ENCODE data around the gene GSTK1. TPM values are rescaled to one million over a fixed set of nuclear protein-coding genes. Genes with fewer than 3 reads are reported as not detected.
"Not testable (repeated sequence)": the region's sequence is repeated elsewhere in the genome, so short reads cannot be mapped to it uniquely, and the experiment has no call there.

The GSTK1 gene
- total RNA-seq, 1 donor from 2014 or later, result 291 TPM

DNA sequence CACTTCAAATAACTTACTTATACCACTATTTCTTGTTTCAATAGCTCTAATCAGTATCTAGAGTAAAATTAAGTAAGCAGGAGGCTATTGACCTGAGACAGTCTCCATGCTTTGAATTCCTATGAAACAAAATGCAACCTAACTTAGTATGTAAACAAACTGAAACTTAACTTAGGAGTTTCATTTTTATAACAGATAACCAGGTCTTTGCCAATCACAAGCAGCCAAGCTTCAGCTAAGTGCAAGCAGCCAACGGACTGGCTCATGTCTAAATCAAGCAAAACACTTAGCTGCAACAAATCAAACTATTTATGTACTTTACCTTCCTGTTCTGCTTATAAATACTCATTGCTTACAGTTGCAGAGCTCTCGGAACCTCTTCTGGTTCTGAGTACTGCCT lies 4.4 kb upstream of the GSTK1 start:
- Histone ChIP-seq H3K27ac (replicated peaks) (peak overlapping the region; percentile 68), H3K27me3 (ENCODE audit: low read depth) (no peaks in the 10 kb centered on the region), H3K4me1 (peaks cover 17% of the 10 kb centered on the region), H3K36me3 (no peaks in the 10 kb centered on the region), H3K9me3 (replicated peaks) (no peaks in the 10 kb centered on the region), H3K4me3 (no peak overlapping the region)
- intact Hi-C loops (cut with micrococcal nuclease), result no loop called here
- no peak for DNase-seq
- TF ChIP-seq, protein P1, sequence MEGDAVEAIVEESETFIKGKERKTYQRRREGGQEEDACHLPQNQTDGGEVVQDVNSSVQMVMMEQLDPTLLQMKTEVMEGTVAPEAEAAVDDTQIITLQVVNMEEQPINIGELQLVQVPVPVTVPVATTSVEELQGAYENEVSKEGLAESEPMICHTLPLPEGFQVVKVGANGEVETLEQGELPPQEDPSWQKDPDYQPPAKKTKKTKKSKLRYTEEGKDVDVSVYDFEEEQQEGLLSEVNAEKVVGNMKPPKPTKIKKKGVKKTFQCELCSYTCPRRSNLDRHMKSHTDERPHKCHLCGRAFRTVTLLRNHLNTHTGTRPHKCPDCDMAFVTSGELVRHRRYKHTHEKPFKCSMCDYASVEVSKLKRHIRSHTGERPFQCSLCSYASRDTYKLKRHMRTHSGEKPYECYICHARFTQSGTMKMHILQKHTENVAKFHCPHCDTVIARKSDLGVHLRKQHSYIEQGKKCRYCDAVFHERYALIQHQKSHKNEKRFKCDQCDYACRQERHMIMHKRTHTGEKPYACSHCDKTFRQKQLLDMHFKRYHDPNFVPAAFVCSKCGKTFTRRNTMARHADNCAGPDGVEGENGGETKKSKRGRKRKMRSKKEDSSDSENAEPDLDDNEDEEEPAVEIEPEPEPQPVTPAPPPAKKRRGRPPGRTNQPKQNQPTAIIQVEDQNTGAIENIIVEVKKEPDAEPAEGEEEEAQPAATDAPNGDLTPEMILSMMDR (IDR thresholded peaks at IDR 0.05; ENCODE audit: borderline replicate concordance), result no peak

GRCh38 chr7:143259765-143260164 lies 3.5 kb upstream of the GSTK1 start:
- Histone ChIP-seq H3K4me1 (peaks cover 26% of the 10 kb centered on the region), H3K4me3 (no peak overlapping the region), H3K27ac (replicated peaks) (peak overlapping the region; percentile 68), H3K36me3 (no peaks in the 10 kb centered on the region), H3K27me3 (ENCODE audit: low read depth) (no peaks in the 10 kb centered on the region), H3K9me3 (replicated peaks) (no peaks in the 10 kb centered on the region)
- TF ChIP-seq, protein P1 (IDR thresholded peaks at IDR 0.05; ENCODE audit: borderline replicate concordance), result no peak
- DNase-seq, result no peak
- intact Hi-C loops (cut with micrococcal nuclease), result no loop called here

GRCh38 chr7:143261901-143262300 lies 1.3 kb upstream of the GSTK1 start:
- Histone ChIP-seq H3K4me1 (peaks cover 41% of the 10 kb centered on the region), H3K4me3 (no peak overlapping the region), H3K36me3 (peaks cover 2% of the 10 kb centered on the region), H3K27me3 (ENCODE audit: low read depth) (no peaks in the 10 kb centered on the region), H3K9me3 (replicated peaks) (no peaks in the 10 kb centered on the region), H3K27ac (replicated peaks) (no peak overlapping the region)
- TF ChIP-seq, protein P1 (IDR thresholded peaks at IDR 0.05; ENCODE audit: borderline replicate concordance), result no peak
- intact Hi-C loops (cut with micrococcal nuclease), result no loop called here
- no peak for DNase-seq

DNA sequence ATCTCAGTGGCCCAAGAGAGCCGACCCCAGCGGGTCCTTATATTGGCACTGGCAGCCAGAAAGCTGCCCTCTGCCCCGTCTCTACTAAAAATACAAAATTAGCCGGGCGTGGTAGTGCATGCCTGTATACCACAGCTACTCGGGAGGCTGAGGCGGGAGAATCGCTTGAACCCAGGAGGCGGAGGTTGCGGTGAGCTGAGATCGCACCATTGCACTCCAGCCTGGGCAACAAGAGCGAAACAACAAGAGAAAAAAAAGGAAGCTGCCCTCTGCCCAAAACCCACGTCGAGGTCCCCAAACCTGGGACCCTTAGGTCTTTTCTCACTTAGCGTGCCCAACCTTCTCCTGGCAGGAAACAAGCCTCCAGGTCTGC lies 941 bp downstream of the GSTK1 start:
- intact Hi-C loops (cut with micrococcal nuclease); H3K27me3 ChIP-seq (ENCODE audit: low read depth); DNase-seq; H3K9me3 ChIP-seq (replicated peaks): not testable (repeated sequence)
- Histone ChIP-seq H3K36me3 (peaks cover 25% of the 10 kb centered on the region), H3K4me1 (peaks cover 40% of the 10 kb centered on the region), H3K27ac (replicated peaks) (peak overlapping the region; percentile 90), H3K4me3 (peak overlapping the region; percentile 73)

DNA sequence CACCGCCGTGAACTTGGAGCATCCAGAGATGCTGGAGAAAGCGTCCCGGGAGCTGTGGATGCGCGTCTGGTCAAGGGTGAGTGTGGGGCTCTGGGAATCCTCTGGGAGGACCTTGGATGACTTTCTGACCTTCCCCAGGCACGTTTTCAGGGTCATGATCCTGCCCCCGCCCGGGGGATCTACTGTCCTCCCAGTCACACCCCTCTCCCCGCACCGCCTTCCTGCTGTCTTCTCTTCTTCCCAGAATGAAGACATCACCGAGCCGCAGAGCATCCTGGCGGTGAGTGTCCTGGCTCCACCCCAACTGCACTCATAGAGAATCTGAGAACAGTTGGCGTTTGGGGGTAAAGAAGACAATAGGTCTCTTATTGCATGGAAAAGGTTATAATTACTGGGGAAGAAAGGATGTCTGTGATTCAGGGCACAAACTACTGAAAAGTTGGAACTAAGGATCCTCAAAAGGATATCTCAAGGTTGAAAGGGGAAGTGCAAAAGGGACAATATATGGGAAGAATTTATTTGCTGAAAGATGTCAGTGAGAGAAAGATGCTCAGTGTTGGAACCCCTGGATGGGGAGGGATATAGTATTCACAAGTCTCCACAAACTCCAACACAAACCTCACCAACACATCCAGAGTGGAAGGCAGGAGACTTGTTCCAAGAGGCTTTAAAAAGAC lies 1.9 kb downstream of the GSTK1 start:
- H3K27me3 ChIP-seq (ENCODE audit: low read depth), result no peaks in the 10 kb centered on the region
- DNase-seq, result peak; percentile 17
- intact Hi-C loops (cut with micrococcal nuclease), result no loop called here
- H3K27ac ChIP-seq (replicated peaks), result peak overlapping the region; percentile 90
- H3K36me3 ChIP-seq, result peaks cover 34% of the 10 kb centered on the region
- TF ChIP-seq, protein P1 (IDR thresholded peaks at IDR 0.05; ENCODE audit: borderline replicate concordance), result no peak
- H3K4me3 ChIP-seq, result peak overlapping the region; percentile 73
- H3K4me1 ChIP-seq, result peaks cover 35% of the 10 kb centered on the region
- H3K9me3 ChIP-seq (replicated peaks), result no peaks in the 10 kb centered on the region

DNA sequence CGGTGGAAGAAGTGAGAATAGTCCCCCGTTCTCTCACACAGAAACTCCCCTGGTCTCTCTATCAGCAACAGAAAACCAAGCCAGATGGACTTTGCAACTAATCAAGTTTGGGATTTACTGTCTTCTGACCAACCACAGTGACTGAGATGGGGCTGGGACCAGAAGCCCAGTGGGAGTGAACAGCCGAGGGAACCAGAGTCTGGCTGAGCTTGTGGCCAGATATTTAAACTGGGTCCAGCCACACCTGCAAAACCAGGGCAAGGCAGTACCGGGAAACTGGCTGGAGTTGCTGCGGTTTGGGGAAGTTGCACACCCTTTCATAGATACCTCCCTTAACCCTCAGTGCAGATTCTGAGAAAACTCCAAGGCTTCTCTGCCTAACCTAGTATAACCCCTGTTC lies 6.0 kb downstream of the GSTK1 start:
- no peak for DNase-seq
- no peaks in the 10 kb centered on the region for H3K9me3 ChIP-seq (replicated peaks)
- peaks cover 37% of the 10 kb centered on the region for H3K36me3 ChIP-seq
- TF ChIP-seq, protein P1 (IDR thresholded peaks at IDR 0.05; ENCODE audit: borderline replicate concordance), result no peak
- peaks cover 20% of the 10 kb centered on the region for H3K4me1 ChIP-seq
- no peak overlapping the region for H3K27ac ChIP-seq (replicated peaks)
- intact Hi-C loops (cut with micrococcal nuclease), result no loop called here
- H3K4me3 ChIP-seq, result no peak overlapping the region
- H3K27me3 ChIP-seq (ENCODE audit: low read depth), result no peaks in the 10 kb centered on the region

Measured in left ventricle myocardium inferior (tissue), 1 donor.